RWPE1 (cell line): Measurements from ENCODE around the gene CTRB1.

ENCODE experiments used
- CTCF ChIA-PET: fragments of 350-600 bp; sonication (Branson Sonifier 250); formaldehyde crosslinking; extraction: SDS; loops from one replicate; lab custom pipeline; 2021; lab: Yijun Ruan, JAX
- POLR2A ChIA-PET: fragments of 400-600 bp; formaldehyde crosslinking; extraction: SDS; loops from one replicate; lab custom pipeline; 2020; ENCODE audit warnings: antibody characterized with exemption; ENCODE audit not compliant: low non-redundant PET; lab: Yijun Ruan, JAX
- DNase-seq: peaks from one replicate; pipeline ENCODE4 v3.0.0; 2012; ENCODE audit warnings: low spot score
- H3K27ac ChIP-seq: fragments of 450-650 bp; 2 replicates; pipeline ENCODE4 v1.5.1; 2017
- TF ChIP-seq, protein P1 (sequence below): fragments of 450-650 bp; conservative IDR thresholded peaks from 2 replicates; pipeline ENCODE4 v1.5.1; 2017; ENCODE audit warnings: low read depth, mild to moderate bottlenecking

CTRB1 gene

DNA sequence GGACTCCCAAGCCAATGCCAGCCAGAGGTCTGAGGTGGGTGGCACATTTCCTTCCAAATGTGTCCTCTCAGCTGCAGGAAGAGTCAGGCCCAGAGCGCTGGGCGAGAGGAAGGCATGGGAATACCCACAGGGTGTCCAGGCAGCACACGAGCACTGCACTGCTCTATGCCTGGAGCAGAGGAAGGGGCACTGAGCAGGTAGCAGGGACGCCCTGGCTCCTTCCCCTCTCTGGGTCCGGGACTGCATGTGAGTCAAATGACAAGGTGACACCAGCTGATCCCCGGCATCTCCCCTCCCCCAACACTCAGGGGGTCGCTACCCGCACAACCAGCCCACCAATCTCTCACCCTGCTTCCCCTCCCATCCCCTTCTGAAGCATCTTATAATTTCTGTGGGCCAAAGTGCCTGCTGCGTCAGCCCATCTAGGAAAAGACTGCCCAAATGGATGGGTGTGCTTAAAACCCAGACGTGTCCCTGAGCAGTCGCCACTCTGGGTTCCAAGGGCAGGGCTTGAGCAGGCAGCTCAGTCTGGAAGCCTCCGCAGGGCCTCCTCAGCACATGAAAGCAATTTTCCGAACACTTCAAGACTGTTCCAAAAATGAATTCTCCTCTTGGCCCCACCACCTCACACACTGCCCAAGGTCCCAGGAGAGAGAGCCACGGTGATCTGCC, 44.6 kb downstream of the CTRB1 start:
- no peak for DNase-seq
- ChIA-PET CTCF (no interaction called here), POLR2A (no interaction called here)
- H3K27ac ChIP-seq = peak overlapping the region; percentile 91
- TF ChIP-seq, protein P1, sequence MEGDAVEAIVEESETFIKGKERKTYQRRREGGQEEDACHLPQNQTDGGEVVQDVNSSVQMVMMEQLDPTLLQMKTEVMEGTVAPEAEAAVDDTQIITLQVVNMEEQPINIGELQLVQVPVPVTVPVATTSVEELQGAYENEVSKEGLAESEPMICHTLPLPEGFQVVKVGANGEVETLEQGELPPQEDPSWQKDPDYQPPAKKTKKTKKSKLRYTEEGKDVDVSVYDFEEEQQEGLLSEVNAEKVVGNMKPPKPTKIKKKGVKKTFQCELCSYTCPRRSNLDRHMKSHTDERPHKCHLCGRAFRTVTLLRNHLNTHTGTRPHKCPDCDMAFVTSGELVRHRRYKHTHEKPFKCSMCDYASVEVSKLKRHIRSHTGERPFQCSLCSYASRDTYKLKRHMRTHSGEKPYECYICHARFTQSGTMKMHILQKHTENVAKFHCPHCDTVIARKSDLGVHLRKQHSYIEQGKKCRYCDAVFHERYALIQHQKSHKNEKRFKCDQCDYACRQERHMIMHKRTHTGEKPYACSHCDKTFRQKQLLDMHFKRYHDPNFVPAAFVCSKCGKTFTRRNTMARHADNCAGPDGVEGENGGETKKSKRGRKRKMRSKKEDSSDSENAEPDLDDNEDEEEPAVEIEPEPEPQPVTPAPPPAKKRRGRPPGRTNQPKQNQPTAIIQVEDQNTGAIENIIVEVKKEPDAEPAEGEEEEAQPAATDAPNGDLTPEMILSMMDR = no peak

- TF ChIP-seq, protein P1 = no peak
- POLR2A ChIA-PET = no interaction called here
- no peak for DNase-seq
- CTCF ChIA-PET = no interaction called here
- H3K27ac ChIP-seq = peak overlapping the region; percentile 91
Measured at GRCh38 chr16:75263963-75264445, 45.2 kb downstream of the CTRB1 start.

DNA sequence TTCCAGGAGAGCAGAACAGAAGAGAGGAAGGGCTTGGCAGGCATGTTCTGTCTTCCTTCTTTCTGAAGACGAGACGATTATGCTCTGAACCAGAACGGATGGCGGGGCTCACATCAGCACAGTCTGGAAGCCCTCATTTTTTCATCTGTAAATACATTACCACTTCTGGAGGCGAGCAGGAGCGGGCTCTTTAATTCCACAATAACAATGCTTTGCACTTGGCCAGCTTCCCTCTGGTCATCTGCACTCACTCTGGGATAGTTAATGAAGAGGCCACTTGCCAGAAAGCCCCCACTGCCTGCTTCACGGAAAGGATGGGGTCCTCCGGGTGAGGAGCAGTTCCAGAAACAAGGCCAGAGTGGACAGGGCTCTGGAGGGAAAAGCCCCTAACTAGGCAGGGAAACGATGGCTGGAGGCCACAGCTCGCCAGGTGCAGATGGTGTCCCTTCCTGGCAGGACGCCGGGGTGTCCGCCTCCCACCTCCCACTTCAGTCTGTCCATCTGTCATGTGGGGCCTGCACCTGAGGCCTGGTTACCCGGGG, 45.7 kb downstream of the CTRB1 start:
- ChIA-PET POLR2A (no interaction called here), CTCF (interaction anchor here (0.5 kb wide), 1 partner anchor 51 kb away, joined by 3 read pairs; no protein-coding TSS in a partner anchor)
- TF ChIP-seq, protein P1 = no peak
- H3K27ac ChIP-seq = peak overlapping the region; percentile 91
- no peak for DNase-seq

GRCh38 chr16:75264999-75265910, 46.5 kb downstream of the CTRB1 start:
- POLR2A ChIA-PET = interaction anchor here (0.6 to 1.4 kb wide), 2 partner anchors 15 to 40 kb away, joined by 3 to 4 read pairs; no protein-coding TSS in a partner anchor
- CTCF ChIA-PET = interaction anchor here (0.5 kb wide), 1 partner anchor 52 kb away, joined by 3 read pairs; no protein-coding TSS in a partner anchor
- TF ChIP-seq, protein P1 = no peak
- H3K27ac ChIP-seq = peak overlapping the region; percentile 91
- DNase-seq = no peak

DNA sequence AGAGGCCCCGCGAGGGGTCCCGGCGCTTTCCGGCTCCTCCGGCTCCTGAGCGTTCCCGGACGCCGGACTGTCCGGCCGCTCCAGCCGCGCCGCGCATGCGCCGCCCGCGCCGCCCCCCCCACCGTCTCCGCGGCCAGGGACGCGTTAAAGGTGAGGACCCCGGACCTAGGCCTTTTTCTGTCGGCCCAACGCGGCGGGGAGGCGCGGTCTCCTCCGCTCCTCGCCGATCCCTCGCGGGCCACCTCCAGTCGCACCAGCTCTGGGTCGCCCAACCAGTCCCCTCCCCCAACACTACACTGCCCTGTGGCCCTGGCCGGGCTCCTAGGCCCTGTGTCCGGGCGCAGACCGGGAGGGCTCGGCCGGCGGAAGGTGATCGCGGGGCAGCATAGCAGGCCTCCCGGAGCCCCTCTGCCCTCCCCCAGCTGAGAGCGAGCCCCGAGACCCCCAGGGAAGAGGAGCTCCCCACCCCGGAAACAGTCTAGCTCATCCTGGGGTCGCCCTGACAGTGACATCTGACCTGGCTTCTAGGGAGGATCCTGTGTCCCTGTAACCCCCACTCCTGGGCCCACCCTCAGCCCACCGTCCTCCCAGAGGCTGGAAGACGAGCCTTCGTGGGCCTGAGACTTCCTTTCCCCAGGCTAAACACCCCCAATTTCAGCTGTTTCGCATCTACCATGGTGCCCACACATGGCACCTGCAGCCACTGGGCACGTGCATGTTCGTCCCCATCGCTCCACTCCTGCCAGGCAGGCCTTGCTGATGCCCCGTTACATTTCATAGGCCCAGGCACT, 47.3 kb downstream of the CTRB1 start:
- peak overlapping the region; percentile 91 for H3K27ac ChIP-seq
- TF ChIP-seq, protein P1 = no peak
- POLR2A ChIA-PET = interaction anchor here (0.6 to 1.4 kb wide), 2 partner anchors 16 to 39 kb away, joined by 3 to 4 read pairs; no protein-coding TSS in a partner anchor
- CTCF ChIA-PET = interaction anchor here (0.6 to 0.7 kb wide), 2 partner anchors 20 to 32 kb away, joined by 5 to 6 read pairs; no protein-coding TSS in a partner anchor
- peak; percentile 74 for DNase-seq
